GM19193 (cell line): ENCODE data around the gene DLK1.

Experiments used
- POLR2A ChIP-seq: IDR thresholded peaks from 4 replicates; pipeline ENCODE4 v1.6.1; 2011; ENCODE audit not compliant: insufficient read depth, insufficient read length; ENCODE audit errors: extremely low read depth

Gene DLK1

DNA sequence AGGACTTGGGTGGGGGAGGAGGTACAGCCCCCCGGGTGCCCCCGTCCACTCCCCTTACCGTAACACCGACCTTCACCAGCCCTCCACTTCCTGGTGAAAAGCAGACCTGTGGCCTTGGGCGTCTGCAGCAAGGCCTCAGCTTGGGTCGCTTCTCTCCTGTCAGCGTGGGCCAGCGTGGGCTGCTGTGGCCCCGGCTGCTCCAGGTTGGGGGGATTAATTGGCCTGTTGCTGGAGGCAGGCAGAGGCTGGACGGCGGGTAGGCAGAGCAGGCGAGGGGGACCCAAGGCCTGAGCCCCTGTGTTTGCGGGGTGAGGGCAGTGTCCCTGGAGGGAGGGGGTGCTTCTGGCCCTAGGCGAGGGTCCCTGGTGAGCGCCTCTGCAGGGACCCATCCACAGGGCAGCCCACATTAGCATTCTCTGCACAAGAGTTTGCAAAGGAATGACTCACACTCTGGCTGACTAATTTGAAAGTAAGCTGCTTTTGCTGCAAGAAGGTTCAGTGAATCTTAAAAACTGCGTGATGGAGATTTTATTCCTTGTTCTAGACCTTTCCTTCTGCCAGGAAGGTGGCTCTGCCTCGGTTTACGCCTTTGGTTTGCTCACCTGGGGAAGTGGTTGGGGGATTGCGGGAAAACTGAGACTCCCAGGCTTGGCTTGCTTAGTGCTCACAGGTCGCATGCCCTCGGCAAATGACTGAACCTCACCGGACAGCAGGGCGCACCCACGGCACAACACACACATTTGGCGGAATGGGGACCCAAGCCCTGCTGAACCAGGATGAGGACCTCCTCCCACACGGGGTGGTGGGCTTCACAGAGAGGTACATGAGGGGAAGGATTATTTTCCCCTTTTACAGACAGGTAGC lies 37.9 kb upstream of the DLK1 start:
- TF ChIP-seq POLR2A: no peak

DNA sequence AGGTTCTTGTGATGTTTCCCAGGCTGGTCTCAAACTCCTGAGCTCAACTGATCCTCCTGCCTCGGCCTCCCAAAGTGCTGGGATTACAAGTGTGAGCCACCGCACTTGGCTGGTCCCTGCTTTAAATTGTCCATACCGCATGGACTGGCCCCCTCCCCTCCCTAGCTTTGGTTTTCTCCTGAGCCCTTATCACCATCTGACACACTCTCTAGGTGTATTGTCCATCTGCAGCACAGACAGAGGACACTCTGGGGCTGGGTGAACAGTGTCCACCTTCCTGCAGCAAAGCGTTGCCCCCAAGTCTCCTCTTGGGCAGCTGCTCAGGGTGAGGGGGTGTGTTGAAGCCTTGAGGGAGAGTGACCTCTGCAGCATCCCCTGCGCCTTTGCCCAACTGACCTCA lies 36.0 kb upstream of the DLK1 start:
- no peak for TF ChIP-seq POLR2A

DNA sequence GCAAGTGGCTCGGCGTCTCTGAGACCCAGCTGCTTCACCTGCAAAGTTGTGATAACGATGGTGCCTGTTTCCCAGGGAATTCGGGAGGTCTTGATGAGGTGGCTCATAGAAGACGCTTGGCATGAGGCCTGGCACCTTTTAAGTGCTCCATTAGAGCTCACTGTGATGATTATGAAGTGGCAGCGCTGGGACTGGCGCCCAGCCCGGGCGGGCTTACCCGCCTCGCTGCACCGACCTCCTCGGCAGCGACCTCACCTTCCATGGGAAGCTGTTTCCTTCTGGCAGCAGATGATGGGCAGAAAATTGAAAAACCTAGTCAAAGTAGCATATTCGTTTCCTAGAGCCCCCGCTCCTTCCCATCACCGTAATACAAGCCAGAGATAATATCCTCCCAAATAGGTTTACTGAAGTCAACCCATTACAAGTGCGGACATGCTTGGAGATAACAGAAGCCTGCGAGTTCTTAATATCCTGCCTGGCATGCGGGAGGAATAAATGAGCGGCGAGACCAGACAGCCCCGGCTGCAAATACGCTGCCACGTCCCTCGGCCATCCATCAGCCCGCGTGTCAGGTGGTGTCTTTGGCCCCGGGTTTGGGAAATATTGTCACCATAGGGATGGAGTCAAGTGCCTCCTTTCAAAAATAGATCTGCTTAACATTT lies 35.2 kb upstream of the DLK1 start:
- TF ChIP-seq POLR2A: no peak

DNA sequence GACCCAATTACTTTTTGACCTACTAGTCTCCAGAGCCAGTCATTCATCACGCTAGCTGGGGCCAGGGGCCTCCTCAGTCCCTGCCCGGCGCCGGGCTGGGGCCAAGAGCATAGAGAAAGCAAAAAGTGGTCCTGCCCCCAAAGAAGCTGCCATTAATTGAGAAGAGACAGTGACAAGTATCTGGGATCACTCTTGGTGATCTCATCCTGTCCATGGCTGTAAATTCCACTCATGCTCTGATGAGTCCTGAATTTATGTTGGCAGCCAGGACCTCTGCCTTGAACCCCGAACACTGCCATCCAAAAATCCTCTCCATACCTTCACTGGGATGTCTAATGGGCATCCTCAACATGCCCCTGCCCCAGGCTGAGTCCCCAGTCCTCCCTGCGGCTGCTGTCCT lies 34.4 kb upstream of the DLK1 start:
- TF ChIP-seq POLR2A: no peak

DNA sequence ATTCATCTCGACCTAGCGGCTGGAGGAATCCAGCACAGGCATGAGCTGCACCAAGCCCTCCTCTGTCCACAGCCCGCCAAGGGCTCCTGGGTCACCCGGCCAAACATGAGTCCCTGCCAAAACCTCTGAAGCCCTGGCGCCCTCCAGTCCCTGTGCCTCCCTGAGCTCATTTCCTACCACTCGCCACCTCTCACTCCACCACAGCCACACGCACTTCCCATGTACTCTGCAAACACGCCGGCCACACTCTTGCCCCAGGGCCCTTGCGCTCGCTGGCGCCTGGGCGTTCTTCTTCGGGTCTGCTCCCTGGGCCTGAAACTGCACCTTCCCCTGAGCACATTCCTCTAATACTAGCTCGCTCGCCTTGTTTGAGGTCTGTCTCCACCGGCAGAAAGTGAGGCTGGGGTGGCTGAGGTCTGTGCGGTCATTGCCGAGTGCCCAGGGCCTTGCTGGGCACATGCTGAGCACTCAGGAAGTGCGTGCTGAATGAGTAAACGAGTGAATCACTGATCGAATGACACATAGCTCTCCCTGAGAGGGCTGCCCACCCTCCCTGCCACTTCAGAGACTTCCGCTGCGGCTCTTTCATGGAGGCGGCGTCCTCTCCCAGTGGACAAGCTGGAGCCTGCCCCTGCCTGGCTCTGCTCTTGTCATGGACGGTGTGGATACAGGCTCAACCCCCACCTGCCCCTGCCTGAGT lies 33.7 kb upstream of the DLK1 start:
- TF ChIP-seq POLR2A: no peak

DNA sequence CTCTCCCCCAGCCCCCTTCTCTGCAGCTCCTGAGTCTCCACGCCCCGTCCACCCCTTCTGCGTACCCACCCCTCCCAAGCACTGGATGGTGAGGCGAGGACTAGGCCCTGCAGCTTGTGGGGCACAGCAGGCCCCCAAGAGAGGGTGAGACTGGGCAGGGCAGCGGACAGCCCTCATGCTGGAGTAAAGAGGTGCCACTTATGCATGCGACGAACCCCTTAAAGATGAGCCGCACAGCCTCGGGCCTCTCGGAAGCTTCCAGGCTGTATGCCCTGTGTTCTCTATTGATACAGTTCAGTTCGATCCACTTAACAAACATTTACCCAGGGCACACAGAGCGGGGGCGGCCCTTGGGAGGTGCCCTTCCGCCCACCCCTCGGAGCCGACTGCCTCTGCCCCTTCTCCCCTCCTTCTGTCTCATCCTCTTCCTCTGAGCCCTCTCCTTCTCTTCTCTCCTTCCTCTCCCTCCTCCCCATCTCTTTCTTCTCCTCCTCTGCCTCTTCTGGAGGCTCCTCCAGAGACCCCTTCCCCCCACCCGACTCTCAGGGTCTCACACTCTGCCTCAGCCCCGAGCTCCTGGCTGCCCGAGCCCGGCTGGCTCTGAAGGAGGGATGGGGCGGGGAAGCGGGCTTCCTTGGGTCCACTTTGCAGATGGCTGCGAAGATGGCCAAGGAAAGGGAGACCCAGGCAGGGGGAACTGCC lies 32.7 kb upstream of the DLK1 start:
- no peak for TF ChIP-seq POLR2A

DNA sequence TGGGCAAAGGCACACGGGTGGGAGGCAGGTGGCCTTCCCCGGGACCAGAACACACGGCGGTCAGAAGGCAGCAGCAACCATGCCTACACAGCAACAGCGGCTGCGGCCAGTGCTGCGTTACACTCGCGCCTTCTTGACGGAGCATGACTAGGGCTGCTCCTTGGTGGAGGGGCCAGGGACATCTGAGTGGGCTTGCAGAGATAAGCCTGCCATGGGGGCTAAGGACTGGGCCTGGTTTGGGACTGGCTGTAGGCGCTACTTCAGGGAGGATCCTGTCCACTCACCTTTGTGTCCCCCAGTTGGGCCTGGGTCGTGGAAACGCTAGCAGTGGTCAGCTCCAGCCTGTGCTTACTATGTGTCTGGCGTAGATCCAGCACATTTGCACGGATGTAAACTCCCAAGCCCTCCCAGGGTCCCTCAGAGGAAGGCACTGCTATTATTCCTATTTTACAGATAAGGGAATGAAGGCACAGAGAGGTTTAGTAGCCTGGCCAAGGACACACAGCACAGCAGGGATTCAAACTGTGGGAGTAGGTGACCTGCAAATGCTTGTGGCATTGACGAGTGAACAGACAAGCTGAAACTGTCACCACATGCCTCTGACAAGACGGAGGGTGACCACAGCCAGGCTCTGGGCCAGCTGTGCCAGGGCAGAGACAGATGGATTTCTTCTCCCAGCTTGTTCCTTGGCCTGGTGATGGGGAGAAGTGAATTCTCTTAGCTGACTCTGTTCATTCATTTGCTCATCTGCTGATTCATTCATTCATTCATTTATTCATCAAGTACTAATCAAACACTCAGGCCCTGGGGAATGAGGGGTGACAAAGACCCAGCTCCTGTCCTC lies 31.9 kb upstream of the DLK1 start:
- TF ChIP-seq POLR2A: no peak

DNA sequence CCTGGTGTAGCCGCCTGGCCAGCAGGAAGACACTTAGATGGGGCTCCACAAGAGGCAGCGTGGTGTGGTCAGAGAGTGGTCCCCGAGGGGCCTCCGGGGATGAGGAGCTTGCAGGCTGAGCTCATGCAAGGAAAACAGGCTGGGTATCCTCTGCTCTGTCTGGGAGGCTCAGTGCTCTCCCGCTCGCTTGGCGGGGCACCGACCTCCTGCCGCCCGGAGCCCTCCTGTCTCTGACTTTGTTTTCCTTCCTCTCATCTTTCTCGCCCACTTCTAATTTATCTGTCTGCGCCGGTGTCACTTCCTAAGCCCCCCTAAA lies 31.3 kb upstream of the DLK1 start:
- no peak for TF ChIP-seq POLR2A

DNA sequence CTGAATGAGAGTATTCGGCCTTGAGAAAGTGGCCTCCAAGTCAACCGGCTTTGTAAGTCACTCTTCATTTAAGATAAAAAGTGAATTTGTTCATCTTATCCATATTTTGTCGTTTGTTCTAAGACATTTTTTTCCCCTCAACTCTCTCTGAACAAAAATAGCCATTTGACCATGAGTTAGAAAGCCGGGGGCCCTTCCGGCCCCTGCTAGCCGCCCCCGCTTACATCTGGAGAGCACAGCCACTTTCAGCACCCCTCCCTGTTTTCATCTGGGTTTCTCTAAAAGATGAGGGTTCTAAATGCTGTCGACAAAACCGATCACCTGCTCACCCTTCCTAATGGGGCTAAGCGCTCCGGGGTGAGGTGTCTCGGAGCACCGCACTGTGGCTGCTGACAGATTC lies 30.7 kb upstream of the DLK1 start:
- no peak for TF ChIP-seq POLR2A

DNA sequence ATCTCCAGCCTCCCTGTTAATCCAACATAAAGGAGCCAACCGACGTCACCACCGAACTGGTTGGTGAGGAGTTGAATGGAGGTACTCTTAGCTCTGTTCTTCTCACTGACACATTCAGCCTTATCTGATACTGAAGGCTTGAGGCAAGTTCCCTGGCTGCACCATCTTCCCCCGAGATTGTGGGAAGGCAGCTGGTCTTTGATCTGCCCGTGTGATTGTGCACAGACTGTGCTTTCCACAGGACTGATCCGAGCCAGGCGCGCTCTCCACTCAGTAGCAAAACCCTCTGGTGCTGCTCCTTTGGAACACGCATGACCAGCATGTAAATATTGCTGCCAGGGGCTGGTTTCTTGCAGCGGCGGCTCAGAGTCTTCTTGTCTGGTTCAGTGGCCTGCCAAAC lies 30.1 kb upstream of the DLK1 start:
- no peak for TF ChIP-seq POLR2A

DNA sequence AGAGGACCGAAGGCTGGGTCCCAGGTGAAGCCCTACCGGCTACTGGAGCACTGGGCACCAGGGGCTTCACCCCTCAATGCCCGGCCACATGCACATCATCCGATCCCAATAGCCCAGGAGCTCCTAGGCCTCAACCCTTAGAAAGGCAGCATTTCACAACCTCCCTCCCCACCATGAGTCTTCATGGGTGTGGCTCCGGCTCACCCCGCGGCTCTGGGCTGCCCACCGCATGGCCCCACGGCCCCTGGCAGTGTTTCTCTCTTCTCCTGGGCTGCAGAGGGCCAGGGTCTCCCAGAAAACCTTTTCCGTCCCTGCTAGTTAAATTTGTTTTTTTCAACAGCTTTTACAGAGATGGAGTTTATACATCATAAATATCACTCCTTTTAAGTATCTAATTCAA lies 28.6 kb upstream of the DLK1 start:
- TF ChIP-seq POLR2A: no peak

DNA sequence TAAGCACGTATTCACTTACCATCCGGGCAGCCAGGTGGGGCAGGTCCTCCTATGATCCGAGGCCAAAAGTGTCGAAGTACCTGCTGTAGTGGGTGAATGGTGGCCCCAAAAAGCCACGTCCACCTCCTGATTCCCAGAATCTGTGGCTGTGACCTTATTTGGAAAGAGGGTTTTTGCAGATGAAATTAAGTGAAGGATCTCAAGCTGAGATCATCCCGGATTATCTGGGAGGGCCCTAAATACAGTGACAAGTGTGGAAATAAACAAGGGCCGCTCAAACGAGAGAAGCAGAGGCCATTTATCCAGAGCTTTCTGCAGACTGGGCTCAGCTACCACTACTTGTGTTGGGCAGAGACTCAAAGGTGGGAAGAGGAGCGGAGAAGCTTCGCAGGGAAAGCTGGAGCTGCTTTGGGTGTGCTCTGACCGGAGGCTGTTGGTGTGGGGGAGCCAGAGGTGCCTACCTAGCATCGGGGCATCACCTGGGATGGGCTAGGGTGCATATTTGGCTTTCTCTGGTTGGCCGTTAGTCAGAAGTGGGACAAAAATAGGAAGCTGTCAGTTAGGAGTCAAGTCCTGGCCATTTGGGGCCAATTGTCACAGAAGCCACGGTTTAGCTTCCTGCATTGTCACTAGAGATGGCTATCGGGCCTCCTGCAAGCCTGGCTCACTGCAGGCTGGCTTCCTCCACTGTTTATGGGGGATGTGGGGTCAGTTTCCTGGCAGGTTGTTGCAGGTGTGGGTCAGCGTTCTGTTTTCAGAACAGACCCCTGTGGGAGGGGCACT lies 27.8 kb upstream of the DLK1 start:
- no peak for TF ChIP-seq POLR2A

DNA sequence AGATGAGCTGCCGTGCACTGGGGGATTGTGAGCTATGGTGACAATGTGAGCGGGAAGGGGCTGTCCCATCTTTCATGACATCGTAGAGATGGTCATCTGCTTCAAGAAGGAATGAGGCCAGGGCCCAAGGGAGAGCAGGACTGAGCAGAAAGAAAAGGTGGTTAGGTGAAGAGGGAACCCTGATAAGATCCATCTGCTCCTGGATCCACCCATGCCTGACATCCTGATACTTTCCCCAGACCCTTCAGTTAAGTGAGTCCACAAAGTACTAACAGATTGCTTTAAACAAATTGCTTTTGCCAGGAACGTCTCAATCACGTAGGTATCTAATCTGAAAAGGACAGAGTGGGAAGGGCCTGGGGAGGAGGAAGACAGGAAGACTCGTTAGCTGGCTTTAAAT lies 25.4 kb upstream of the DLK1 start:
- no peak for TF ChIP-seq POLR2A

DNA sequence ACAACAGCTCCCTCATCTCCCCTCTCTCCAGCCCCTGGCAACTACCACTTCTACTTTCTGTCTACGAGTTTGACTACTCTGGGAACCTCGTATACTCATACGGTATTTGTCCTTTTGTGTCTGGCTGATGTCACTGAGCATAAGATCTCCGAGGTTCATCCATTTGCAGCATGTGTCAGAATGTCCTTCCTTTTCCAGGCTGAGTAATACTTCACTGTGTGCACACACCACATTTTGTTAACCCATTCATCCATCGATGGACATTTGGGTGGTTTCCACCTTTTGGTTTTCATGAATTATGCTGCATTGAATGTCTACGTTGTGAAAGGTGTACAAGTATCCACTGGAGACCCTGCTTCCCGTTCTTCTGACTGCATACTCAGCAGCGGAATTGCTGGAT lies 24.1 kb upstream of the DLK1 start:
- TF ChIP-seq POLR2A: no peak
